ENCODE data around the gene FARS2. TPM values are rescaled to one million over a fixed set of nuclear protein-coding genes. Genes with fewer than 3 reads are reported as not detected.

Gene FARS2
- total and polyA plus RNA-seq, 4 donors: 9.2 to 31.4 (median 19.4) TPM

- H3K27me3 ChIP-seq (ENCODE audit: control insufficient read depth in 3 of 3, insufficient read depth in 3 of 3, low read length in 2 of 3): no peaks in the 10 kb centered on the region
- ATAC-seq (ENCODE audit: insufficient read depth, low FRiP score) (no peak), DNase-seq (no peak)
- H3K4me3 ChIP-seq: no peak overlapping the region
- peaks cover 0 to 4% (median under 1%) of the 10 kb centered on the region in 4 donors for H3K9me3 ChIP-seq (ENCODE audit: control insufficient read depth in 4 of 4, insufficient read depth in 3 of 4, low read length in 3 of 4)
- H3K4me1 ChIP-seq (ENCODE audit: control insufficient read depth in 5 of 5, insufficient read depth in 5 of 5, low read length in 5 of 5): peaks cover 0 to 5% (median 0%) of the 10 kb centered on the region in 5 donors
- H3K9ac ChIP-seq (ENCODE audit: insufficient read depth in 1 of 2, low read length in 2 of 2): no peak overlapping the region
- H3K27ac ChIP-seq (ENCODE audit: low read depth in 1 of 2, low read length in 1 of 2): no peak overlapping the region
- WGBS, 2 donors: 94 to 96% methylated on average over 7 of the region's 7 CpGs
- TF ChIP-seq, protein P1, sequence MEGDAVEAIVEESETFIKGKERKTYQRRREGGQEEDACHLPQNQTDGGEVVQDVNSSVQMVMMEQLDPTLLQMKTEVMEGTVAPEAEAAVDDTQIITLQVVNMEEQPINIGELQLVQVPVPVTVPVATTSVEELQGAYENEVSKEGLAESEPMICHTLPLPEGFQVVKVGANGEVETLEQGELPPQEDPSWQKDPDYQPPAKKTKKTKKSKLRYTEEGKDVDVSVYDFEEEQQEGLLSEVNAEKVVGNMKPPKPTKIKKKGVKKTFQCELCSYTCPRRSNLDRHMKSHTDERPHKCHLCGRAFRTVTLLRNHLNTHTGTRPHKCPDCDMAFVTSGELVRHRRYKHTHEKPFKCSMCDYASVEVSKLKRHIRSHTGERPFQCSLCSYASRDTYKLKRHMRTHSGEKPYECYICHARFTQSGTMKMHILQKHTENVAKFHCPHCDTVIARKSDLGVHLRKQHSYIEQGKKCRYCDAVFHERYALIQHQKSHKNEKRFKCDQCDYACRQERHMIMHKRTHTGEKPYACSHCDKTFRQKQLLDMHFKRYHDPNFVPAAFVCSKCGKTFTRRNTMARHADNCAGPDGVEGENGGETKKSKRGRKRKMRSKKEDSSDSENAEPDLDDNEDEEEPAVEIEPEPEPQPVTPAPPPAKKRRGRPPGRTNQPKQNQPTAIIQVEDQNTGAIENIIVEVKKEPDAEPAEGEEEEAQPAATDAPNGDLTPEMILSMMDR (IDR thresholded peaks at IDR 0.05; ENCODE audit: control extremely low read depth, extremely low read depth): no peak
- no peaks in the 10 kb centered on the region for H3K36me3 ChIP-seq (ENCODE audit: control insufficient read depth in 4 of 4, insufficient read depth in 4 of 4, low read length in 4 of 4)
These were observed 57.4 kb downstream of the FARS2 start for GRCh38 chr6:5318617-5319272.

- WGBS, 2 donors: 96 to 97% methylated on average over 3 of the region's 3 CpGs
- Histone ChIP-seq H3K36me3 (ENCODE audit: control insufficient read depth in 4 of 4, insufficient read depth in 4 of 4, low read length in 4 of 4) (peaks cover 0 to 3% (median 0%) of the 10 kb centered on the region in 4 donors), H3K4me3 (no peak overlapping the region), H3K4me1 (ENCODE audit: control insufficient read depth in 5 of 5, insufficient read depth in 5 of 5, low read length in 5 of 5) (peaks cover 0 to 3% (median 0%) of the 10 kb centered on the region in 5 donors), H3K27me3 (ENCODE audit: control insufficient read depth in 3 of 3, insufficient read depth in 3 of 3, low read length in 2 of 3) (no peaks in the 10 kb centered on the region), H3K27ac (ENCODE audit: low read depth in 1 of 2, low read length in 1 of 2) (no peak overlapping the region), H3K9me3 (ENCODE audit: control insufficient read depth in 4 of 4, insufficient read depth in 3 of 4, low read length in 3 of 4) (peaks cover 0 to 6% (median 3%) of the 10 kb centered on the region in 4 donors), H3K9ac (ENCODE audit: insufficient read depth in 1 of 2, low read length in 2 of 2) (no peak overlapping the region)
- no peak for DNase-seq
- TF ChIP-seq, protein P1 (IDR thresholded peaks at IDR 0.05; ENCODE audit: control extremely low read depth, extremely low read depth): no peak
- no peak for ATAC-seq (ENCODE audit: insufficient read depth, low FRiP score)
These were observed 62.7 kb downstream of the FARS2 start for GRCh38 chr6:5323979-5324378.

DNA sequence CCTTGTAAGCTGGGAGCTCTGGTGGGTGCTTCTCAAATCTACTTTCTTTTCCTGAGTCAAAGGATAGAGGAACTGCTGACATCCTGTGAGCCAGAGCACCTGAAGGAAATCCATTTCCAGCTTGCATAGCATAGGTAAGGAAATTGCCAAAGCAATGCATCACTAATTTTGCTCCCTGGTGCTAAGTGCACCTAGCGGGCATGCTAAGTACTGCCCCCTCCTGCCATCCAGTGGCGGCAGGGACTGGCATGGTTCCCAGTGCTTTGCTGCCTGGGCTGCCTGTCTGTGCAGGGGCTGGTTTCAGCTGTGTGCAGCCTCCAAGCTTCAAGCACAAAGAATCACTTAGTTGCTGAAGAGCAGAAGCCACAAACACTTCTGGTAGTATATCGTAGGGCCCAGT lies 63.9 kb downstream of the FARS2 start:
- no peak for DNase-seq
- ATAC-seq (ENCODE audit: insufficient read depth, low FRiP score): no peak
- Histone ChIP-seq H3K9ac (ENCODE audit: insufficient read depth in 1 of 2, low read length in 2 of 2) (no peak overlapping the region), H3K4me1 (ENCODE audit: control insufficient read depth in 5 of 5, insufficient read depth in 5 of 5, low read length in 5 of 5) (peaks cover 0 to 2% (median 0%) of the 10 kb centered on the region in 5 donors), H3K4me3 (no peak overlapping the region), H3K9me3 (ENCODE audit: control insufficient read depth in 4 of 4, insufficient read depth in 3 of 4, low read length in 3 of 4) (peaks cover 0 to 6% (median 3%) of the 10 kb centered on the region in 4 donors), H3K27ac (ENCODE audit: low read depth in 1 of 2, low read length in 1 of 2) (no peak overlapping the region), H3K27me3 (ENCODE audit: control insufficient read depth in 3 of 3, insufficient read depth in 3 of 3, low read length in 2 of 3) (no peaks in the 10 kb centered on the region), H3K36me3 (ENCODE audit: control insufficient read depth in 4 of 4, insufficient read depth in 4 of 4, low read length in 4 of 4) (peaks cover 0 to 3% (median 0%) of the 10 kb centered on the region in 4 donors)
- TF ChIP-seq, protein P1 (IDR thresholded peaks at IDR 0.05; ENCODE audit: control extremely low read depth, extremely low read depth): no peak
- 94 to 96% methylated on average over 3 of the region's 3 CpGs for WGBS, 2 donors
